IPS-15b (cell line): ENCODE data around the gene ASTN2.

Source experiments
- H3K27me3 ChIP-seq: one replicate; pipeline ENCODE4 v1.6.1; 2013; ENCODE audit warnings: low read length; ENCODE audit not compliant: control insufficient read depth, insufficient read depth
- H3K36me3 ChIP-seq: one replicate; pipeline ENCODE4 v1.6.1; 2013; ENCODE audit warnings: low read length; ENCODE audit not compliant: control insufficient read depth, insufficient read depth
- H3K4me1 ChIP-seq: one replicate; pipeline ENCODE4 v1.6.1; 2013; ENCODE audit warnings: mild to moderate bottlenecking, low read length; ENCODE audit not compliant: control insufficient read depth, insufficient read depth
- H3K4me3 ChIP-seq: one replicate; pipeline ENCODE4 v1.5.1; 2013; ENCODE audit warnings: low read depth, low read length
- H3K9ac ChIP-seq: one replicate; pipeline ENCODE4 v1.6.1; 2013; ENCODE audit warnings: low read depth, mild to moderate bottlenecking, low read length
- H3K9me3 ChIP-seq: one replicate; pipeline ENCODE4 v1.6.1; 2013; ENCODE audit warnings: mild to moderate bottlenecking, low read length; ENCODE audit not compliant: control insufficient read depth, insufficient read depth

Gene ASTN2

GRCh38 chr9:116499986-116500871 is 914.6 kb downstream of the ASTN2 start:
- Histone ChIP-seq H3K9me3 (no peaks in the 10 kb centered on the region), H3K4me1 (peaks cover 2% of the 10 kb centered on the region), H3K4me3 (no peak overlapping the region), H3K9ac (no peak overlapping the region), H3K36me3 (no peaks in the 10 kb centered on the region), H3K27me3 (no peaks in the 10 kb centered on the region)

GRCh38 chr9:116499434-116499833 is 915.4 kb downstream of the ASTN2 start:
- H3K4me3 ChIP-seq: no peak overlapping the region
- H3K9ac ChIP-seq: no peak overlapping the region
- no peaks in the 10 kb centered on the region for H3K36me3 ChIP-seq
- H3K4me1 ChIP-seq: peaks cover 2% of the 10 kb centered on the region
- H3K27me3 ChIP-seq: no peaks in the 10 kb centered on the region
- H3K9me3 ChIP-seq: no peaks in the 10 kb centered on the region

GRCh38 chr9:116497095-116497890 is 917.6 kb downstream of the ASTN2 start:
- no peaks in the 10 kb centered on the region for H3K9me3 ChIP-seq
- no peaks in the 10 kb centered on the region for H3K27me3 ChIP-seq
- no peak overlapping the region for H3K4me3 ChIP-seq

GRCh38 chr9:116496167-116496566 is 918.7 kb downstream of the ASTN2 start:
- no peaks in the 10 kb centered on the region for H3K27me3 ChIP-seq
- no peak overlapping the region for H3K9ac ChIP-seq
- peaks cover 6% of the 10 kb centered on the region for H3K4me1 ChIP-seq
- H3K9me3 ChIP-seq: no peaks in the 10 kb centered on the region
- no peak overlapping the region for H3K4me3 ChIP-seq
- H3K36me3 ChIP-seq: no peaks in the 10 kb centered on the region

More at GRCh38 chr9:116497095-116497890, 917.6 kb downstream of the ASTN2 start:
- peaks cover 2% of the 10 kb centered on the region for H3K4me1 ChIP-seq
- H3K9ac ChIP-seq: no peak overlapping the region
- H3K36me3 ChIP-seq: no peaks in the 10 kb centered on the region

- Histone ChIP-seq H3K4me3 (no peak overlapping the region), H3K9me3 (no peaks in the 10 kb centered on the region), H3K4me1 (peaks cover 6% of the 10 kb centered on the region), H3K36me3 (no peaks in the 10 kb centered on the region), H3K9ac (no peak overlapping the region), H3K27me3 (no peaks in the 10 kb centered on the region)
Measured at GRCh38 chr9:116495725-116496124, 919.1 kb downstream of the ASTN2 start.

- Histone ChIP-seq H3K27me3 (no peaks in the 10 kb centered on the region), H3K4me3 (no peak overlapping the region), H3K4me1 (peaks cover 4% of the 10 kb centered on the region), H3K9ac (no peak overlapping the region), H3K36me3 (no peaks in the 10 kb centered on the region), H3K9me3 (no peaks in the 10 kb centered on the region)
Measured at GRCh38 chr9:116494815-116495634, 919.8 kb downstream of the ASTN2 start.

- Histone ChIP-seq H3K4me3 (no peak overlapping the region), H3K9me3 (no peaks in the 10 kb centered on the region), H3K9ac (no peak overlapping the region), H3K27me3 (no peaks in the 10 kb centered on the region), H3K4me1 (peaks cover 4% of the 10 kb centered on the region), H3K36me3 (no peaks in the 10 kb centered on the region)
Measured at GRCh38 chr9:116493183-116493860, 921.5 kb downstream of the ASTN2 start.

GRCh38 chr9:116491659-116492058 is 923.2 kb downstream of the ASTN2 start:
- no peaks in the 10 kb centered on the region for H3K27me3 ChIP-seq
- H3K9me3 ChIP-seq: no peaks in the 10 kb centered on the region
- no peaks in the 10 kb centered on the region for H3K36me3 ChIP-seq
- H3K4me1 ChIP-seq: peaks cover 4% of the 10 kb centered on the region
- no peak overlapping the region for H3K4me3 ChIP-seq
- H3K9ac ChIP-seq: no peak overlapping the region

- Histone ChIP-seq H3K36me3 (no peaks in the 10 kb centered on the region), H3K27me3 (no peaks in the 10 kb centered on the region), H3K9me3 (no peaks in the 10 kb centered on the region), H3K9ac (no peak overlapping the region), H3K4me3 (no peak overlapping the region), H3K4me1 (peaks cover 4% of the 10 kb centered on the region)
Measured at GRCh38 chr9:116491219-116491618, 923.6 kb downstream of the ASTN2 start.

GRCh38 chr9:116490321-116490720 is 924.5 kb downstream of the ASTN2 start:
- Histone ChIP-seq H3K4me3 (no peak overlapping the region), H3K9ac (no peak overlapping the region), H3K36me3 (no peaks in the 10 kb centered on the region), H3K9me3 (no peaks in the 10 kb centered on the region), H3K4me1 (peaks cover 4% of the 10 kb centered on the region), H3K27me3 (no peaks in the 10 kb centered on the region)

GRCh38 chr9:116488373-116488772 is 926.5 kb downstream of the ASTN2 start:
- Histone ChIP-seq H3K36me3 (no peaks in the 10 kb centered on the region), H3K27me3 (no peaks in the 10 kb centered on the region), H3K9me3 (no peaks in the 10 kb centered on the region), H3K4me1 (peaks cover 4% of the 10 kb centered on the region), H3K9ac (no peak overlapping the region), H3K4me3 (no peak overlapping the region)
